ENCODE results near the gene RPS2. TPM values are rescaled to one million over a fixed set of nuclear protein-coding genes. Genes with fewer than 3 reads are reported as not detected.

The RPS2 gene
- total RNA-seq, 2 experiments from 2014 or later, result 2,461 to 3,120 TPM

DNA sequence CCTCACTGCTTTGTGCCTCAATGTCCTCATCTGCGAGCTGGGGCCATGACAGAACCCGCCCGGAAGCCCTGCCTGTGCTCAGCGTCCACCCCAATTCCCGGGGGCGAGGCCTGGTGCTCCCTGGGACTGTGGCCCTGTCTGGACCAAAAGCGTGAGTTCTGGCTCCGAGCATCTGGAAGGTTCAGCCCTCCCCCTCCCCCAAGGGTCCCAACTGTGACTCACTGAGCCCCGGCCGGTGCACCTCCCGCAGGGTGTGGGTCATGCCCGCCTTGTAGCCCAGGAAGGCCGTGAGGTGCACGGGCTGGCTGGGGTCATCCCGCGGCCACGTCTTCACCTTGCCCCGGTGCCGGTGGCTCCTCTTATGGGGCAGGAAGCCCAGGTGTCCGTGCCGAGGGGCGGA, 10.9 kb downstream of the RPS2 start:
- Histone ChIP-seq H3K4me1 (ENCODE audit: insufficient read depth, low read length, poor library complexity, severe bottlenecking) (peaks cover 1% of the 10 kb centered on the region), H4K20me1 (ENCODE audit: insufficient read depth, low read length) (no peaks in the 10 kb centered on the region), H3K4me2 (ENCODE audit: low read length) (no peak overlapping the region), H3K79me2 (ENCODE audit: insufficient read depth, low read depth, low read length) (no peaks in the 10 kb centered on the region), H3K27ac (ENCODE audit: low read depth, low read length, poor library complexity, severe bottlenecking) (no peak overlapping the region), H3K9me2 (ENCODE audit: insufficient read depth, low read length) (no peaks in the 10 kb centered on the region), H3K9me3 (ENCODE audit: low read length) (no peaks in the 10 kb centered on the region), H2AFZ (ENCODE audit: low read length) (no peak overlapping the region), H3K4me3 (ENCODE audit: low read depth, low read length, poor library complexity, severe bottlenecking) (no peak overlapping the region), H3K36me3 (ENCODE audit: insufficient read depth, low read length) (no peaks in the 10 kb centered on the region)
- POLR2A ChIA-PET, result no interaction called here
- no TSS peak for BruUV-seq (replicated peaks)
- intact Hi-C loops (cut with micrococcal nuclease; ENCODE audit: unreplicated experiment), result no loop called here
- CTCF ChIA-PET (ENCODE audit: unreplicated experiment), result interaction anchor here (0.6 kb wide), 1 partner anchor 13 kb away, joined by 3 read pairs; no protein-coding TSS in a partner anchor
- DNase-seq (ENCODE audit: low spot score), result no peak
- TF ChIP-seq EZH2phosphoT487 (IDR thresholded peaks at IDR 0.05; ENCODE audit: borderline replicate concordance, low read depth, low read length), result no peak
- TF ChIP-seq, protein P1, sequence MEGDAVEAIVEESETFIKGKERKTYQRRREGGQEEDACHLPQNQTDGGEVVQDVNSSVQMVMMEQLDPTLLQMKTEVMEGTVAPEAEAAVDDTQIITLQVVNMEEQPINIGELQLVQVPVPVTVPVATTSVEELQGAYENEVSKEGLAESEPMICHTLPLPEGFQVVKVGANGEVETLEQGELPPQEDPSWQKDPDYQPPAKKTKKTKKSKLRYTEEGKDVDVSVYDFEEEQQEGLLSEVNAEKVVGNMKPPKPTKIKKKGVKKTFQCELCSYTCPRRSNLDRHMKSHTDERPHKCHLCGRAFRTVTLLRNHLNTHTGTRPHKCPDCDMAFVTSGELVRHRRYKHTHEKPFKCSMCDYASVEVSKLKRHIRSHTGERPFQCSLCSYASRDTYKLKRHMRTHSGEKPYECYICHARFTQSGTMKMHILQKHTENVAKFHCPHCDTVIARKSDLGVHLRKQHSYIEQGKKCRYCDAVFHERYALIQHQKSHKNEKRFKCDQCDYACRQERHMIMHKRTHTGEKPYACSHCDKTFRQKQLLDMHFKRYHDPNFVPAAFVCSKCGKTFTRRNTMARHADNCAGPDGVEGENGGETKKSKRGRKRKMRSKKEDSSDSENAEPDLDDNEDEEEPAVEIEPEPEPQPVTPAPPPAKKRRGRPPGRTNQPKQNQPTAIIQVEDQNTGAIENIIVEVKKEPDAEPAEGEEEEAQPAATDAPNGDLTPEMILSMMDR (conservative IDR thresholded peaks at IDR 0.05; ENCODE audit: low read length), result no peak

GRCh38 chr16:1950559-1950958, 14.1 kb downstream of the RPS2 start:
- no peak for DNase-seq (ENCODE audit: low spot score)
- ChIA-PET CTCF (ENCODE audit: unreplicated experiment) (no interaction called here), POLR2A (no interaction called here)
- Histone ChIP-seq H3K4me2 (ENCODE audit: low read length) (no peak overlapping the region), H3K4me3 (ENCODE audit: low read depth, low read length, poor library complexity, severe bottlenecking) (no peak overlapping the region), H3K79me2 (ENCODE audit: insufficient read depth, low read depth, low read length) (no peaks in the 10 kb centered on the region), H3K36me3 (ENCODE audit: insufficient read depth, low read length) (no peaks in the 10 kb centered on the region), H3K9me2 (ENCODE audit: insufficient read depth, low read length) (no peaks in the 10 kb centered on the region), H3K27ac (ENCODE audit: low read depth, low read length, poor library complexity, severe bottlenecking) (no peak overlapping the region), H3K4me1 (ENCODE audit: insufficient read depth, low read length, poor library complexity, severe bottlenecking) (no peaks in the 10 kb centered on the region), H4K20me1 (ENCODE audit: insufficient read depth, low read length) (no peaks in the 10 kb centered on the region), H2AFZ (ENCODE audit: low read length) (no peak overlapping the region), H3K9me3 (ENCODE audit: low read length) (no peaks in the 10 kb centered on the region)
- intact Hi-C loops (cut with micrococcal nuclease; ENCODE audit: unreplicated experiment), result no loop called here
- BruUV-seq (replicated peaks), result no TSS peak
- TF ChIP-seq, protein P1 (conservative IDR thresholded peaks at IDR 0.05; ENCODE audit: low read length), result no peak

- H3K36me3 ChIP-seq (ENCODE audit: insufficient read depth, low read length), result no peaks in the 10 kb centered on the region
- TF ChIP-seq EZH2phosphoT487 (IDR thresholded peaks at IDR 0.05; ENCODE audit: borderline replicate concordance, low read depth, low read length), result no peak
- TF ChIP-seq, protein P1 (conservative IDR thresholded peaks at IDR 0.05; ENCODE audit: low read length), result no peak
- no peaks in the 10 kb centered on the region for H3K79me2 ChIP-seq (ENCODE audit: insufficient read depth, low read depth, low read length)
- H3K9me2 ChIP-seq (ENCODE audit: insufficient read depth, low read length), result no peaks in the 10 kb centered on the region
- H3K4me2 ChIP-seq (ENCODE audit: low read length), result no peak overlapping the region
- no peaks in the 10 kb centered on the region for H3K9me3 ChIP-seq (ENCODE audit: low read length)
- H4K20me1 ChIP-seq (ENCODE audit: insufficient read depth, low read length), result no peaks in the 10 kb centered on the region
- no peak overlapping the region for H3K4me3 ChIP-seq (ENCODE audit: low read depth, low read length, poor library complexity, severe bottlenecking)
- CTCF ChIA-PET (ENCODE audit: unreplicated experiment), result no interaction called here
- H3K27ac ChIP-seq (ENCODE audit: low read depth, low read length, poor library complexity, severe bottlenecking), result no peak overlapping the region
- no peak for DNase-seq (ENCODE audit: low spot score)
- BruUV-seq (replicated peaks), result no TSS peak
- no peak overlapping the region for H2AFZ ChIP-seq (ENCODE audit: low read length)
- intact Hi-C loops (cut with micrococcal nuclease; ENCODE audit: unreplicated experiment), result no loop called here
- POLR2A ChIA-PET, result no interaction called here
- H3K4me1 ChIP-seq (ENCODE audit: insufficient read depth, low read length, poor library complexity, severe bottlenecking), result no peaks in the 10 kb centered on the region
Observed at GRCh38 chr16:1950047-1950446, 14.6 kb downstream of the RPS2 start.

Data from OCI-LY7 (cell line).